ENCODE data around the gene GRIN2C. TPM values are rescaled to one million over a fixed set of nuclear protein-coding genes. Genes with fewer than 3 reads are reported as not detected.
A peak's percentile ranks its signal among the peaks of the same experiment; 100 is the strongest.

GRIN2C gene
- polyA plus RNA-seq, 1 donor, result 0.18 TPM

DNA sequence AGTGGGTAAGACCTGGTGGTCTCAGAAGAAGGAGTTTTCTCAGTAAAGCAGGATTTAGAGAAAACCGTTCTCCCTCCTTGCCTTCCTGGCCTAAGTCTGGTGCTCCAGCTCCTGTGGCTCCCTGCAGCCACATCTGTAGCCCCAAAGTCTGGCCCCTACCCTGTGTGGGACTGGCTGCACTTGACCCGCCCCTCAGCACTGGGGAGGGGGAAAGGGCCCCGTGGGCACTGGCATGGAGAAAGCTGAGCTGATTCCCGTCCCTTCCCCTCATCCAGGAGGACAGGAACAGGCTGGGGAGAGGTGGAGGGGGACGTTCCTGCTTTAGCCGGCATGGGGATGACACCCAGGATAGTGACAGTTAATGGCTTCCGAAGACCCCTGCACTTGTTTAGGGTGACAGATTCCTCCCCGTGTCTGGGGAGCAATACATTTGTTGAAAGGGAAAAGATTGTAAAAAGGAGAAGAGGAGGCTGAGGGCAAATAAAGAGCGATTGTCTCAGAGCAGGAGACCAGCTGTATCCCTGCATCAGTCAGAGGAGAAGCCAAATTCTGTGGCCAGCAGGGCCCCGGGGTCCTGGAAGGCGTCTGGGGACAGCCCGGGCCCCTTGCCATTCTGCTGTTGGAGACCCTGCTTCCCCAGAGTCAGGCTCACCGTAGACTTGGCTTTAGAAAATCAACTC, 37.9 kb downstream of the GRIN2C start:
- DNase-seq, result no peak

GRCh38 chr17:74819801-74820436, 39.8 kb downstream of the GRIN2C start:
- no peak for DNase-seq

GRCh38 chr17:74818291-74818938, 41.3 kb downstream of the GRIN2C start:
- no peak for DNase-seq

GRCh38 chr17:74816905-74817620, 42.6 kb downstream of the GRIN2C start:
- DNase-seq, result no peak

DNA sequence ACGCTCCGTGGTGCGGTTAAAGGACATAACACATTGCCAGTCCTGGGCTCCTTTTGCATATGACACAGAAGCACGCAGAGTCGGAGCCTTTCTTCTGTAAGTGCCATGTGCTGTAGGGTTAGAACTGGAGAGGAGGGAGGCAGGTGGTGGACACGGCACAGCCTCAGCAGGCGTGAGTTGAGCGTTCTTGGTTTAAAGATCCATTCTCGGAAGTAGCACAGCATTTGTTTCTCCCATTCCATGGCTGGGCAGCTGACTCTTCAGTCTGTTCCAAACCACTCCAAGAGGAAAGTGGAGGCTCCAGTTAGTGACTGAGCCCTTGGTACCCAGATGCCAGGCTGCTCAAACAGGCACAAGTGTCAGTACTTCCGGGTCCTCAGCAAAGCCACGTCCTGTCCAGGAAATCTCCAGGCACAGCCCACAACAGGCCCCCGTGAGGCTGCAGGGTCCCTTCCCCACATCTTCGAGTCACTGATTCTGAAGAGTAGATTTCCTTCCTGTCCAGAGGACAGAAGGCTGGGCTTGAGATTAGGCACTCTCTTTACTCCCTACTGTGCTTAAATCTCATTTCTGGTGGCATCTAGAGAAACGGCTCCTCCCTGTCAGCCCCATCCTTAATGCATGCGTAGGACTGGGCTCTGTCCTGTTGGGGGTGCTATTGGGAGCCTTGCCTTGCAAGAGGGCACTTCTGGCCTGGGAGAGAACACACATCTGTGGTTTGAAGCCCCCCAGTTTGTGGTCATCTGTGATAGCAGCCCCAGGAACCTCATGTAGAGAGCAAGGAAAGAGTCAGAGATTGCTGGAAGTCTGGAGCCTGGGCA, 43.9 kb downstream of the GRIN2C start:
- no peak for DNase-seq

GRCh38 chr17:74815067-74815466, 44.6 kb downstream of the GRIN2C start:
- DNase-seq, result no peak

DNA sequence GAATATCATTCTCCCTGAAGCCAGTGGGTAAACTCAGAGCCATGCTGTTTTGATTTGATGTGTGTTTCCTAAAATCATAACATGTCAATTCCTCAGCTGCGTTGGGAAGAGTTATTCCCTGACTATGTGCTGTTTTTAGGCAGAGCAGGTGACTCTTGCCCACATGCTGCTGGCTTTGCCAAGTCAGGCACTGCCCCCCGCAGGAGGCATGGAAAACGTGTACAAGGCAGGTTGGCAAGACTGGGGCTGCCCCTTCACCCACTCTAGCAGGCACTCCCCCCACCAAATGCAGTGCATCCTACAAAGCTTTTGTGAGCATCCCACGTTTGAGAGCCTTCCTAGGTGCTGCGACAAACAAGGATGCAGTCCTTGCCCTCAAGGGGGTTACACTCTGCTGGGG, 45.2 kb downstream of the GRIN2C start:
- no peak for DNase-seq

GRCh38 chr17:74812109-74813009, 47.3 kb downstream of the GRIN2C start:
- DNase-seq, result peak; percentile 74

- no peak for DNase-seq
Observed at GRCh38 chr17:74810699-74811485, 48.8 kb downstream of the GRIN2C start.

DNA sequence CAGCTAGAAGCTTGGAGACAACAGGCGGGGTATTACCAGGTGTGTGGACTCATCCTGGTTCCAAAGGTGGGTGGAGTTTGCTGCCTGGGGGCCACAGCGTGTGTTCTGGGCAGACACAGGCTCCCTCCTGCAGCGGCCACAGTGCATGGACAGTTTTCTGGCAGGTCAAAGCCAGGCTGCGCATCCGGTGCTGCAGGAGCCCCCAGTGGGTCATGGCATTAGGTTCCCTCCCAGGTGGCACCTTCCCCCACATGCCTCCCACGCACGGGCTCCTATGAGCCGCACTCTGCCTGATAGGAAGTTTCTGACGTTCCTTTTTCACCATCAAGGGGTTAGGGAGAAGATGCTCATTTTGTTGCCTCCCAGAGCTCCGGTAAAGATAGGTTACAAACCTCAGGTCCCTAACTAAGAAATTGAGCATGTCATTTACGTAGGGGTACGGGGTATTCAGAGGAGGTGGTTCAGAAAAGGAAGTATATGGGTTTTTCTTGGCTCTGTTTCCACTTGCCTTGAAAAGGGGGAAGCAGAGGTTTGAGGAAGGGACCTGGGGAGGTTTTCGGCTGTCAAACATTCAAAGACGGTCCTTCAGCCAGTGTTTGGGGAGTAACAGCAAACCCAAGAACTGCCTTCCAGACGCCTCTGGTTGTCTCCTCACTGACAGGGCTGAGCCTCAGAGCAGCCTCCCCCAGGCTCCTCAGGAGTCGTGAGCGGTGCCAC, 50.8 kb downstream of the GRIN2C start:
- DNase-seq, result no peak

GRCh38 chr17:74807925-74808324, 51.8 kb downstream of the GRIN2C start:
- DNase-seq, result no peak

DNA sequence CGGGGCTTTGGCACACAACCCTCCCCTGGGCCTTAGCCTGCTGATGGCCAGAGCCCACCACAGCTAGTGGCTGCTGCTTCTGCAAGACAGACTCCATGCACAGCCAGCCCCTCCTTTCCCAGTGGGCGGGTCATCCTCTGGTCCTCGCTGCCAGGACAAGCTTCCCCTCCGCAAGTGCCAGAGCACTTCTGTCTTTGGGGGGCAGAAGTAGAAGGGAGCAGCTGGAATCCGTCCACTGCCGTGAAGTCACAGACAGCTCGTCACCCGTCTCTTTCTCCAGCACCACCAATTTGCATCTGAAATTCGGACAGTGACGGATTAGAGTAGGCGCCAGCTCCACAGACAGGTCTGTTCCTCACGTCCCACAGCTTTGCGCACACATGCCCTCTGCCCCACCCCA, 52.2 kb downstream of the GRIN2C start:
- DNase-seq, result no peak

DNA sequence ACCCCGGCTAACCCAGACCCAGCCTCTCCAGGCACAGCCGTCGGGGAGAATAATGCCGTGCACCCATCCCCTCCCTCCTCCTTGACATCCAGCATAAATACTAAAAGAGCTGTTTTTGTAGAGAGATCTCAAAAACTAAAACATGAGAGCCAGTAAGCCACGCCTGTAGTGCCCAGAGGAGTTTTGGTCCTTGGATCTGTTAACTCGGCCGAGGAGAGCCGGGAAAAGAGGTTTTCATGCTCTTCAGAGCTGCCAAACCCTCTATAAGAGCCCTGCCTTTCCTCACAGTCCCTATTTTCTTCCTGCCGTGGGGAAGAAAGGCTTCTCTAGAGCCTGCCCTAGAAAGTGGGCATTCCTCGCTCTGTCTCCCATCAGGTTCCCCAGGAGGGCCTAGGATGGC, 53.4 kb downstream of the GRIN2C start:
- DNase-seq, result no peak

GRCh38 chr17:74805591-74805991, 54.1 kb downstream of the GRIN2C start:
- no peak for DNase-seq

GRCh38 chr17:74804683-74805082, 55.0 kb downstream of the GRIN2C start:
- no peak for DNase-seq

GRCh38 chr17:74803971-74804370, 55.7 kb downstream of the GRIN2C start:
- DNase-seq, result no peak

DNA sequence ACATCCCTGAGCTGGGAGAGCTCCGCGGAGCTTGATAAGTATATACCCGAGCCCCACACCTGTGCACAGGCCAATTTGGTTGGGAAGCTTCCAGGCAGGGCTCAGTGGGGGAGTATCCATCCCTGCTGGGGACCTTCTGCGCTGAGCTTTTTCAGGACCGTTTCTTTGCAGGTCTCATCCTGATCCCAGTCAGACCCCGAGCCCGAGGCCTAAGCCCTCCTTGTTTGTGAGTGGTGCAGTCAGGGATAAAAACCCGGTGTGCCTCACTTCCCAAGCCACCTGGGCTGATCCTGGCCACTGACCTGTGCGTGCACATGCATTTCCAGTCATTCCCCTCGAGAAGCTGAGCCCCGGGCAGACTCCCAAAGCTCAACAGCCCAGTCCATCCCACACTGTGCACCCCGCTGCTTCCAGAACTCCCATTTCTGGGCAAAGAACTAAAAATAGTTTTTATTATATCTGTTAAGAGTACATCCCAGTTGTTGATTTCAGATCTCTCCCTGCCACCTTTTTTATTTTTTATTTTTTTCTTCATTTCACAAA, 56.2 kb downstream of the GRIN2C start:
- no peak for DNase-seq

GRCh38 chr17:74801896-74802295, 57.8 kb downstream of the GRIN2C start:
- no peak for DNase-seq

DNA sequence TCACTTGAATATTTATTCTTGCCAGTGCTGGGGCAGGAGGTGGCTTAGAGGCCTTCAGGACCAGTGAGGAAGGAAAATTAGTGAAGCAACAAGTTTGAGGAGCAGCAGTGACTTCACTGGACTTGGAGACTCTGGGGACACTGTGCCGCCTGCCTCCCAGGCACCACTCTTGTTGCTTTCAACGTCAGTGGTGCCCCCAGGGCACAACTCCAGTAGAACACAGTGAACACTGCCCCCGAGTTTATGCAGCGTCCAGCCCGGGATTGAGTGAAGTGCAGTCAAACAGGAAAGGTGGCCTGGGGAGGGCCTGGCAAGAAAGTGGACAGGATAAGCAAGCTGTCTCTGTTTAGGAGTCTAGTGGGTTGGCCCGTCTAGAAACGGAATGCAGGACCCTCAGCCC, 59.2 kb downstream of the GRIN2C start:
- DNase-seq, result no peak

Data from left kidney (tissue), 2 donors.